Liver (tissue), 9 donors: ENCODE results near the gene DLEC1. TPM values are rescaled to one million over a fixed set of nuclear protein-coding genes. Genes with fewer than 3 reads are reported as not detected.

Experiments
- DNase-seq: peaks from one replicate; pipeline ENCODE4 v3.0.0-alpha.2; 2017; ENCODE audit warnings: low spot score
- H3K27ac ChIP-seq, 2 donors: one replicate each; pipeline ENCODE4 v1.7.0; 2013; ENCODE audit warnings: inconsistent platforms in 2 of 2, low read length in 2 of 2, control low read depth in 1 of 2, low read depth in 1 of 2, mild to moderate bottlenecking in 1 of 2
- H3K27me3 ChIP-seq, 4 donors: one replicate each; pipeline versions ENCODE4 v1.6.1 to v1.7.0; 2013; ENCODE audit warnings: low read length in 3 of 4, inconsistent platforms in 1 of 4, mild to moderate bottlenecking in 1 of 4, moderate library complexity in 1 of 4; ENCODE audit not compliant: control insufficient read depth in 4 of 4, insufficient read depth in 4 of 4
- H3K36me3 ChIP-seq, 4 donors: one replicate each; pipeline versions ENCODE4 v1.6.1 to v1.7.0; 2013; ENCODE audit warnings: low read length in 3 of 4, mild to moderate bottlenecking in 3 of 4, low read depth in 1 of 4, moderate library complexity in 1 of 4; ENCODE audit not compliant: control insufficient read depth in 4 of 4, insufficient read depth in 3 of 4
- H3K4me1 ChIP-seq, 4 donors: one replicate each; pipeline versions ENCODE4 v1.6.1 to v1.7.0; 2013; ENCODE audit warnings: low read length in 3 of 4, mild to moderate bottlenecking in 3 of 4, moderate library complexity in 1 of 4; ENCODE audit not compliant: control insufficient read depth in 4 of 4, insufficient read depth in 4 of 4
- H3K4me3 ChIP-seq, 3 donors: one replicate each; pipeline versions ENCODE4 v1.6.1 to v1.7.0; 2013; ENCODE audit warnings: low read length in 3 of 3, control low read depth in 1 of 3, low read depth in 1 of 3, mild to moderate bottlenecking in 1 of 3
- H3K9ac ChIP-seq, 2 donors: one replicate each; pipeline ENCODE4 v1.7.0; 2013; ENCODE audit warnings: low read length in 2 of 2, mild to moderate bottlenecking in 2 of 2, moderate library complexity in 2 of 2, control low read depth in 1 of 2, low read depth in 1 of 2
- H3K9me3 ChIP-seq, 4 donors: one replicate each; pipeline versions ENCODE4 v1.6.1 to v1.7.0; 2013; ENCODE audit warnings: low read length in 3 of 4; ENCODE audit not compliant: control insufficient read depth in 4 of 4
- ATF3 ChIP-seq: IDR thresholded peaks from 2 replicates; pipeline ENCODE4 v1.6.1; 2016; ENCODE audit warnings: antibody characterized with exemption
- EGR1 ChIP-seq, 2 donors: IDR thresholded peaks; 2 replicates each; pipeline ENCODE4 v1.6.1; 2016 to 2018; ENCODE audit warnings: antibody characterized with exemption in 2 of 2, low read depth in 2 of 2
- FOXA1 ChIP-seq: IDR thresholded peaks from 2 replicates; pipeline ENCODE4 v1.6.1; 2016; ENCODE audit warnings: antibody characterized with exemption
- FOXA2 ChIP-seq: IDR thresholded peaks from 2 replicates; pipeline ENCODE4 v1.6.1; 2016; ENCODE audit warnings: antibody characterized with exemption
- GABPA ChIP-seq, 2 donors: IDR thresholded peaks in 1 of 2; conservative IDR thresholded peaks in 1 of 2; 2 replicates each; pipeline ENCODE4 v1.6.1; 2016; ENCODE audit warnings: antibody characterized with exemption in 2 of 2, mild to moderate bottlenecking in 1 of 2, moderate library complexity in 1 of 2
- HNF4A ChIP-seq, 2 donors: conservative IDR thresholded peaks; 2 replicates each; pipeline ENCODE4 v1.6.1; 2016; ENCODE audit warnings: antibody characterized with exemption in 2 of 2, mild to moderate bottlenecking in 2 of 2
- NR2F2 ChIP-seq: IDR thresholded peaks from 2 replicates; pipeline ENCODE4 v1.6.1; 2016; ENCODE audit warnings: antibody characterized with exemption
- REST ChIP-seq: IDR thresholded peaks from 2 replicates; pipeline ENCODE4 v1.6.1; 2016; ENCODE audit warnings: antibody characterized with exemption, mild to moderate bottlenecking
- RXRA ChIP-seq, 2 donors: IDR thresholded peaks; 2 replicates each; pipeline ENCODE4 v1.6.1; 2017 to 2018; ENCODE audit warnings: antibody characterized with exemption in 2 of 2, mild to moderate bottlenecking in 1 of 2
- YY1 ChIP-seq: IDR thresholded peaks from 2 replicates; pipeline ENCODE4 v1.6.1; 2016; ENCODE audit warnings: antibody characterized with exemption, mild to moderate bottlenecking
- WGBS: extraction: QIAGEN DNeasy Blood & Tissue Kit; methylation state at CpG from one replicate; pipeline ENCODE4 v1.1.7; 2013; 5-methylcytosine and 5-hydroxymethylcytosine counted together
- polyA plus RNA-seq, 2 donors: library from polyadenylated mRNA; stranded (reverse) in 1 of 2; unstranded in 1 of 2; fragments of 200-250 nt in 1 of 2; fragments of >200 nt in 1 of 2; fragmentation: Nextera tagmentation in 1 of 2; extraction: Ambion mirVana in 1 of 2; gene quantifications; one replicate each; pipeline versions ENCODE4 v1.2.1 to v1.2.3, GENCODE V29; 2013 to 2015
- total RNA-seq, 2 donors: library from RNA; depleted of rRNA; stranded (reverse); fragments of >200 nt; gene quantifications; one replicate each; pipeline ENCODE4 v1.2.3, GENCODE V29; 2014
- donor health status: healthy.
- donor health status: healthy.
- donor health status: healthy.
- donor health status: healthy.
- donor health status: healthy.

DLEC1 gene
- total and polyA plus RNA-seq, 4 donors = 0.09 to 0.63 (median 0.30) TPM

GRCh38 chr3:38000242-38000916 lies 38.6 kb upstream of the DLEC1 start:
- H3K4me3 ChIP-seq = no peak overlapping the region

GRCh38 chr3:38000965-38001455 lies 38.0 kb upstream of the DLEC1 start:
- Histone ChIP-seq H3K27me3 (no peaks in the 10 kb centered on the region), H3K27ac (no peak overlapping the region), H3K4me3 (no peak overlapping the region), H3K4me1 (peaks cover 0 to 20% (median 6%) of the 10 kb centered on the region in 4 donors), H3K9ac (no peak overlapping the region), H3K36me3 (peaks cover 0 to 2% (median 0%) of the 10 kb centered on the region in 4 donors), H3K9me3 (no peaks in the 10 kb centered on the region)
- WGBS = 97% methylated on average over 6 of the region's 6 CpGs
- TF ChIP-seq RXRA (IDR thresholded peaks at IDR 0.05) (no peak), ATF3 (no peak), GABPA (IDR thresholded peaks at IDR 0.05 in 1 of 2, conservative IDR thresholded peaks at IDR 0.05 in 1 of 2) (no peak), NR2F2 (no peak), REST (no peak), FOXA1 (no peak)
- no peak for DNase-seq

More at GRCh38 chr3:38000242-38000916, 38.6 kb upstream of the DLEC1 start:
- H3K36me3 ChIP-seq = no peaks in the 10 kb centered on the region
- no peak overlapping the region for H3K27ac ChIP-seq
- TF ChIP-seq FOXA2 (no peak), REST (no peak), EGR1 (IDR thresholded peaks at IDR 0.05; ENCODE audit: low read depth in 2 of 2) (no peak), YY1 (no peak), FOXA1 (no peak), HNF4A (conservative IDR thresholded peaks at IDR 0.05) (no peak), RXRA (IDR thresholded peaks at IDR 0.05) (no peak)
- no peaks in the 10 kb centered on the region for H3K9me3 ChIP-seq
- H3K27me3 ChIP-seq = no peaks in the 10 kb centered on the region
- no peak for DNase-seq
- no peak overlapping the region for H3K9ac ChIP-seq
- WGBS = 98% methylated on average over 6 of the region's 6 CpGs
- peaks cover 0 to 20% (median 6%) of the 10 kb centered on the region in 4 donors for H3K4me1 ChIP-seq
